NCI-H2227 (cell line): ENCODE measurements around the gene BDH1.

ENCODE experiments used
- DNase-seq: peaks from one replicate; lab custom pipeline; 2025; ENCODE audit not compliant: unreplicated experiment; lab: John Stamatoyannopoulos, UW

Gene BDH1

DNA sequence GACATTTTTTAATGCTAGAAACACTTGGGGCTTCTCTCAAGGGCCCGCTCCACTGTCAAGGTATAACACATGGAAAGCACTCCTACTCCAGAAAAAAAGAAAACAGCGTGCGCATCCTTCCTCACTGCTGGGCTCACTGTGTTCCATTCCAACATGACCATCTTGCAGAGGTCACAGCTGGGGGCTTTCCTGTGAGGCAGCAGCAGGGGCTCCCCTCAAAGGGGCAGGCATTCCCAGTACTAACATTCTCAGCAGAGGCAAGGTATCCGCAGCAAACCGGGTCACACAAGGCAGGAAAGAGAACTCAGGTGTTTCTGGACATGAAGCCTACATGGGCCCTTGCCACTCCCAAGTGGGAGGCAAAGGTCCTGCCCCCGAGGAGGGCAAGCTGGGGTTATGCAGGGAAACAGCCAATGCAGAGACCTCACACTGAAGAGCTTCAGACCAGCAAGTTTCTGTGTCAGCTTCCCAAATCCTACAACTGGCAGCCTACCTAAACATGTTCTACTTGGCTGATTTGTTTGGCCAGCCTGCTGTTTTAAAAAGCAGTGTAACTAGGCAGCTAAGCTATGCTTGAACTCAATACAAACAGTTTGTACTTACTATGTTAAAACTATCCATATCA lies 6.4 kb downstream of the BDH1 start:
- DNase-seq, result no peak

DNA sequence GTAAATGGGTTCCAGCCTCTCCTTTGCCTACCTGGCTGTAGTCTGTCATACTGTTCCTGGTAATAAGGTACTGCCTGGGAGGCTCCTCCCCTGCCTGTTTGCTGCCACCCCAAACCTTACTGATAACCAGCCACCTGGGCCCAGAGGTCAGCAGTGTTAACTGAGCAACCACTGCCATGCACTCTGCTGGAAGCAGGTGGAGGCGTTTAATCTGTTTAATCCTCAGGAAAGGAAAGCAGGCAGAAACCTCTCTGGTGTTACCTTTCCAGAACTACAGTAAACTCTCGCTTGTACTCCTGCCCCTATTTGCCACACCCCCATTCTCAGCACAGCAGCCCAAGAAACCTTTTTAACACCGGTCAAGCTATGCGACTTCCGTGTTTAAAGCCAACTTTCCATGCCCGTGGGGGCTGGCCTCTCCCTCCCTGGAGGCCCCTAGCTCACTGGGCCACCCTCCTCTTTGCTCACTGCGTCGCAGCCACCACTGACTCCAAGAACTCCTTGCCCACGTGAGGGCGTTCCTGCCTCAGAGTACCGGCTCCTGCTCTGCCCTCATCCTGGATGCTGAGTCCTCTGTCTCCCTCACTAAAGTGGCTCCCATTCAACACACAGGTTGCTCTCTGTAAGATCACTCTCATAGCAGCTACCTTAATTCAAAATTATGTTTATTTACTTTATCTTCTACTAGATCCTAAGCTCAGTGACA lies 8.3 kb downstream of the BDH1 start:
- no peak for DNase-seq

GRCh38 chr3:197546307-197547085 lies 9.3 kb downstream of the BDH1 start:
- no peak for DNase-seq

- no peak for DNase-seq
Measured at GRCh38 chr3:197545571-197545970, 10.2 kb downstream of the BDH1 start.

DNA sequence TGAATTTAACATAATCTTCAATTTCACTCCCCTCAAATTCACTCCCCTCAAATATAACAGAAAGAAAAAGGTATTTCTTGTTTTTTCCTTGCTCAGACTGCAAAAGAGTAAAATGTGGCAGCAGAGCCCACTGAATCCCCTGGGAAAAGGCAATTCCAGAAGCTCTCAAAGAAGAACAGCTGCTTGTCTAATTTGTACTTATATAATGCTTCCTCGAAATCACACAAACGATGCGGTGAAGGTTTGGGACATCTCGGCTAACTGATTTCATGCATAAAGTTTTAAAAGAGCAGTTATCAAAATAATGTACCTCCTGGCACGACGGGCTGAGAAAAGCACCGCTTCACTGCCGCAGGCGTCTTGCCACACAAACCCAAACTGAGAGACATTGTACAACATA lies 10.7 kb downstream of the BDH1 start:
- DNase-seq, result no peak

DNA sequence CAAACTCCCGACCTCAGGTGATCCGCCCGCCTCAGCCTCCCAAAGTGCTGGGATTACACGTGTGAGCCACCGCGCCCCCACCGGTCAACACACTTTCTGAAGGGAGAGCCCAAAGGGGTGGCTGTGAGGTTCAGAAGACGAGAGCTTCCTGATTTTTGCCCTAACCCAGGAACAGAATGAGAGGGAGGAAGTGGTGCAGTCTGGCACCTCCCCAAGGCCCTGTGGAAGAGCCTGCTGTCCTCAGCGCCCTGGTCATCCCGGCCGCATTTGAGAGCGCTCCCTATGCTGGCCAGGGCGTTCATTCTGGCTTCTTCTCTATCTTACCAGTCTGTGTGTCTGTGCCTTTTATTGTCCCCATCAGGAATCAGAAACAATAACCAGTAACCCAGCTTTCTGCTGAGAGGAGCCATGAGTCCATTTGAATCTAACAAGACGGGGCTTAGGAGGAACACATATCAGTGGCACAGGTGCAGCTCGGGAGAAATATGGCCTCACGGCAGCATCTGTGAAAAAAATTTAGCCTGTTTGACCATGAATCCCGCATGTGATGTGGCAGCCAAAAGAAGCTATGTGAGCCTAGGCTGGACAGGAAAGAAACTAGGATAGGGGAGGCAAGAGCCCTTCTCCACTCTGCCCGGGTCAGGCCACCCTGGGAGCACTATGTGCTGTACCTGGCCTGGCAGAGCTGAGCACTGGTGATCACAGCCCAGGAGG lies 12.9 kb downstream of the BDH1 start:
- no peak for DNase-seq

- DNase-seq, result no peak
Measured at GRCh38 chr3:197541756-197542539, 13.8 kb downstream of the BDH1 start.

- DNase-seq, result no peak
Measured at GRCh38 chr3:197540961-197541377, 14.8 kb downstream of the BDH1 start.

GRCh38 chr3:197539651-197540051 lies 16.1 kb downstream of the BDH1 start:
- no peak for DNase-seq

GRCh38 chr3:197533927-197534725 lies 21.6 kb downstream of the BDH1 start:
- DNase-seq, result no peak

- no peak for DNase-seq
Measured at GRCh38 chr3:197533396-197533795, 22.4 kb downstream of the BDH1 start.

GRCh38 chr3:197532388-197532787 lies 23.4 kb downstream of the BDH1 start:
- no peak for DNase-seq

DNA sequence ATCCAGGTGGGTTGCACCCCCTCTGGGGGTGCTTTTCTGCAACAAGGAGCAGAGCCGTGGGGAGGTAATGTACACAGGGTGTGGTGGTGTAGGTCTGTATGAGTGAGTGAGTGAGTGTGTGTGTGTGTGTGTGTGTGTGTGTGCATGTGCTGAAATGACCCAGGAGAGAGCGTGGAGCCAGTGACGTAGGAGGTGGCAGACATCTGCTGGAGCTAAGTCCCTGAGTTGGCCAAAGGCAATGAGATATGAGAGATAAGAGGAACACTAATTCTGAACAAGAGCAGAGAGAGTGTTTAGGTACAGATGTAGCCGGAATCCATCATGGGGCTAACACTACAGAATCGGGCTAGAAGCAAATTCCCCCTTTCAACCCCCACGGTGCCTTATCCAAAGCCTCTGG lies 27.6 kb downstream of the BDH1 start:
- DNase-seq, result no peak

- DNase-seq, result no peak
Measured at GRCh38 chr3:197527569-197527968, 28.2 kb downstream of the BDH1 start.

GRCh38 chr3:197525706-197526105 lies 30.1 kb downstream of the BDH1 start:
- no peak for DNase-seq

DNA sequence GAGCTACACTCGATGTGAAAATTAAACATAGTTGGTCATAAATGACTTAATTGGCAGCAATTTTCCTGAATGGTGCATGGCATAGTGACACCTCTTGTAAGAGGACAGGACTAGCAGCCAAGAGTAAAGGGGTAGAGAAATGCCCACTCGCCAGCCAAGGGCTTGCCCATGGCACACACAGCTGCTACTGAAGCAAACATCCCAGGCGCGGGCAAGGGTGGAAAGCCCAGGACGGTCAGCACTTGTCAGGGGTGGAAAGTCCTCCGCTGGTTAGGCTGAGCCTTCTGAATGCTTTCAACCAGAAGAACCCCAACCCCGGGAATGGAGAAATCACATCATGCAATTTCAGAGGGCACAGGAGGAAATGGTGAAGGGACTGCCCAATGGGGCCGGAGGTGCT lies 31.6 kb downstream of the BDH1 start:
- DNase-seq, result no peak

DNA sequence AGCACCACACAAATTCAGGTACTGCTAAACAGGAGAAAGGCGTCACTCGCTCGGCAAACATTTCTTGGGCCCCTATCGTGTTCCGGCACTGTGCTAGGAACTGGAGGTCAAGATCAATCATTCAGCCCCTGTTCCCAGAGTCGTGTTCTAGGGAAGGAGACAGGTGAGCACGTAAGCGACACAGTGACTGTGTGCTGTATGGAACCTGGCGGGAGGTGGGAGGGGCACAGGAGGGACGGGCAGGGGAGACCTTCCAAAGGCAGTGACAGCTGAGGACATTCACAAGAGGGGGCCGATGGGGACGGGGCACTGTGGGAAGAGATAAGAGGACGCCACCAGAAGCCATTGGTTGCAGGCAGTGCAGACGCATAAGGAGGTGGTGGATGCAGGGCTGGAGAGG lies 32.2 kb downstream of the BDH1 start:
- DNase-seq, result no peak

DNA sequence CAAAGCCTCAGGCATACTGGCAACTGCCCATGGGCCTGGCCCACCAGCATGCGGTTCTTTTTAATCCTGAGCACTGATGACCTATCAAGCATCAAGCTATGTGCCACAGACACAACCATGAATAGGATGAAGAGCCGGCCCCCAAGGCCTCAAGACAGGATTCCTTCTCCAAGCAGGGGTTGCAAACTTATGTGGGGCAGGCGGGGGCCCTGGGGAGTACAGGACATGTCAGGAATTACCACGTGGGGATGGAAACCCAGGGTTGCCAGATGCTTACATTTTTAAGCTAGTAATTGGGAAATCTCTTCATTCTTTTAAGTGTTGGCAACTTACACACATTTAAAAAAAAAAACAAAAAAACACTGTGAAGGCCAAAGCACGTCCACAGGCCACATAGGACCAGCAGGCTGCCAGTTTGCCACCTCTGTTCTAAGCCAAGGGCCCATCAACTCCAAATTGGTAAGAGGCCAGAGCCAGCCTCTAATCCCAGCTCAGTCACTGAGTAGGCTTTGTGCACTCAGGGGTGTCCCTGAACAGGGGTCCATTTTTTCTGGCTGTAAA lies 32.8 kb downstream of the BDH1 start:
- DNase-seq, result no peak

GRCh38 chr3:197522183-197522715 lies 33.5 kb downstream of the BDH1 start:
- DNase-seq, result no peak
